ENCODE results near the gene AARS2. TPM values are rescaled to one million over a fixed set of nuclear protein-coding genes. Genes with fewer than 3 reads are reported as not detected.

The AARS2 gene
- total and polyA plus RNA-seq, 9 of the 15 experiments (the other 6 are each of a cell fraction or from before 2014, with no cell fraction given), result 0.97 to 34.0 (median 18.3) TPM

DNA sequence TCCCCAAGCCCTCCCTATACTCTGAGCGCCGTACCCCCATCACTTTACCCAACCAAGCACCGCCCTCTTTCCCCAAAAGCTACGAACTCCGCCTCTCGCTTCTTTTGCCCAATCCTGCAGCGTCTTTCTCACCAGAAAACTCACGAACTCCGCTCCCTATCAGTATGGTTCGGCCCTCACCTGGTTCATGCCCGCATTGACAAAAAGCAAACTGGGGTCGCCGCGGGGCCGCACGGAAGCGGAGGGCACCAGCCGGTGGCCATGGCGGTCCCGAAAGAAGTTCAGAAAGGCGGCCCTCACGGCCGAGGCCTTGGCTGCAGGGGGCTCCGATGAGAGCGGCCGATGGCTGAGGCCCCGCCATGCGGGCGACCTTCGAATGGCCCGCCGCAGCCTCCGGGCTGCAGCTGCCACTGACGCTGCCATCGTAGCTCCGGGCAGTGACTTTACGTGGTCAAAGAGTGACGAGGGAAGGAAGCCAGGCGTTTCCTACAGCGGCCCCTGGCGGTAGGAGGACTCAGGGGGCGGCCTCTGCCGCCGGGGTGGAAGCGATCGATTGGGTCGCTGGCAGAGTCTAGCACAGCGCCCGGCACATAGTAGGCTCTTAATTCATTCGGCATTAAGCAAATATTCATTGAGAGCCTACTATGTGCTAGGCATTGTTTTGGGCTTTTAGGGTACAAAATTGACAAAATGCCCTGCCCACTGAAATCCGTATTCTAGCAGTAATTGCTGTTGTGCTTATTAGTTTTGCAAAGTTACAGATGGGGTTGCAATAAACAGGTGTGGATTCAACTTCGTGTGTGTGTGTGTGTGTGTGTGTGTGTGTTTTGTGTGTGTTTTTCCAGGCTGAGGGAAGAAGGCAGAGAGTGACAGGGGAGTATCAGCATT is at the start of gene AARS2 (continued):
- TF ChIP-seq, protein P1, sequence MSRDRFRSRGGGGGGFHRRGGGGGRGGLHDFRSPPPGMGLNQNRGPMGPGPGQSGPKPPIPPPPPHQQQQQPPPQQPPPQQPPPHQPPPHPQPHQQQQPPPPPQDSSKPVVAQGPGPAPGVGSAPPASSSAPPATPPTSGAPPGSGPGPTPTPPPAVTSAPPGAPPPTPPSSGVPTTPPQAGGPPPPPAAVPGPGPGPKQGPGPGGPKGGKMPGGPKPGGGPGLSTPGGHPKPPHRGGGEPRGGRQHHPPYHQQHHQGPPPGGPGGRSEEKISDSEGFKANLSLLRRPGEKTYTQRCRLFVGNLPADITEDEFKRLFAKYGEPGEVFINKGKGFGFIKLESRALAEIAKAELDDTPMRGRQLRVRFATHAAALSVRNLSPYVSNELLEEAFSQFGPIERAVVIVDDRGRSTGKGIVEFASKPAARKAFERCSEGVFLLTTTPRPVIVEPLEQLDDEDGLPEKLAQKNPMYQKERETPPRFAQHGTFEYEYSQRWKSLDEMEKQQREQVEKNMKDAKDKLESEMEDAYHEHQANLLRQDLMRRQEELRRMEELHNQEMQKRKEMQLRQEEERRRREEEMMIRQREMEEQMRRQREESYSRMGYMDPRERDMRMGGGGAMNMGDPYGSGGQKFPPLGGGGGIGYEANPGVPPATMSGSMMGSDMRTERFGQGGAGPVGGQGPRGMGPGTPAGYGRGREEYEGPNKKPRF (IDR thresholded peaks at IDR 0.05; ENCODE audit: low read depth, low read length), result no peak
- no peak; a peak in 1 of 4 replicates for TF ChIP-seq SRF (CRISPR knock-in tag; IDR thresholded peaks at IDR 0.05)
- TF ChIP-seq SOX6 (IDR thresholded peaks at IDR 0.05), result peak; percentile 74
- no peak for TF ChIP-seq GABPB2 (CRISPR knock-in tag; conservative IDR thresholded peaks at IDR 0.05)
- peak; percentile 89; the same call in 1 of the 2 replicates for TF ChIP-seq MTA3 (IDR thresholded peaks at IDR 0.05; ENCODE audit: borderline replicate concordance)
- TF ChIP-seq, protein P2, sequence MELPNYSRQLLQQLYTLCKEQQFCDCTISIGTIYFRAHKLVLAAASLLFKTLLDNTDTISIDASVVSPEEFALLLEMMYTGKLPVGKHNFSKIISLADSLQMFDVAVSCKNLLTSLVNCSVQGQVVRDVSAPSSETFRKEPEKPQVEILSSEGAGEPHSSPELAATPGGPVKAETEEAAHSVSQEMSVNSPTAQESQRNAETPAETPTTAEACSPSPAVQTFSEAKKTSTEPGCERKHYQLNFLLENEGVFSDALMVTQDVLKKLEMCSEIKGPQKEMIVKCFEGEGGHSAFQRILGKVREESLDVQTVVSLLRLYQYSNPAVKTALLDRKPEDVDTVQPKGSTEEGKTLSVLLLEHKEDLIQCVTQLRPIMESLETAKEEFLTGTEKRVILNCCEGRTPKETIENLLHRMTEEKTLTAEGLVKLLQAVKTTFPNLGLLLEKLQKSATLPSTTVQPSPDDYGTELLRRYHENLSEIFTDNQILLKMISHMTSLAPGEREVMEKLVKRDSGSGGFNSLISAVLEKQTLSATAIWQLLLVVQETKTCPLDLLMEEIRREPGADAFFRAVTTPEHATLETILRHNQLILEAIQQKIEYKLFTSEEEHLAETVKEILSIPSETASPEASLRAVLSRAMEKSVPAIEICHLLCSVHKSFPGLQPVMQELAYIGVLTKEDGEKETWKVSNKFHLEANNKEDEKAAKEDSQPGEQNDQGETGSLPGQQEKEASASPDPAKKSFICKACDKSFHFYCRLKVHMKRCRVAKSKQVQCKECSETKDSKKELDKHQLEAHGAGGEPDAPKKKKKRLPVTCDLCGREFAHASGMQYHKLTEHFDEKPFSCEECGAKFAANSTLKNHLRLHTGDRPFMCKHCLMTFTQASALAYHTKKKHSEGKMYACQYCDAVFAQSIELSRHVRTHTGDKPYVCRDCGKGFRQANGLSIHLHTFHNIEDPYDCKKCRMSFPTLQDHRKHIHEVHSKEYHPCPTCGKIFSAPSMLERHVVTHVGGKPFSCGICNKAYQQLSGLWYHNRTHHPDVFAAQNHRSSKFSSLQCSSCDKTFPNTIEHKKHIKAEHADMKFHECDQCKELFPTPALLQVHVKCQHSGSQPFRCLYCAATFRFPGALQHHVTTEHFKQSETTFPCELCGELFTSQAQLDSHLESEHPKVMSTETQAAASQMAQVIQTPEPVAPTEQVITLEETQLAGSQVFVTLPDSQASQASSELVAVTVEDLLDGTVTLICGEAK (IDR thresholded peaks at IDR 0.05), result peak; percentile 59; the same call in 1 of the 2 replicates
- TF ChIP-seq, protein P2 (CRISPR knock-in tag; IDR thresholded peaks at IDR 0.05), result 0 out of 2 replicates have a peak, but pooled peaks have one; percentile 44
- no peak for TF ChIP-seq TCF7L2 (IDR thresholded peaks at IDR 0.05; ENCODE audit: low read depth, low read length)
- TF ChIP-seq SMAD4 (CRISPR knock-in tag; conservative IDR thresholded peaks at IDR 0.05), result peak; percentile 81; the same call in 1 of the 2 replicates
- TF ChIP-seq BRD9 (IDR thresholded peaks at IDR 0.05; ENCODE audit: low read depth, partially characterized antibody), result no peak
- TF ChIP-seq, protein P3, sequence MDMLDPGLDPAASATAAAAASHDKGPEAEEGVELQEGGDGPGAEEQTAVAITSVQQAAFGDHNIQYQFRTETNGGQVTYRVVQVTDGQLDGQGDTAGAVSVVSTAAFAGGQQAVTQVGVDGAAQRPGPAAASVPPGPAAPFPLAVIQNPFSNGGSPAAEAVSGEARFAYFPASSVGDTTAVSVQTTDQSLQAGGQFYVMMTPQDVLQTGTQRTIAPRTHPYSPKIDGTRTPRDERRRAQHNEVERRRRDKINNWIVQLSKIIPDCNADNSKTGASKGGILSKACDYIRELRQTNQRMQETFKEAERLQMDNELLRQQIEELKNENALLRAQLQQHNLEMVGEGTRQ (CRISPR knock-in tag; IDR thresholded peaks at IDR 0.05), result no peak
- no peak for TF ChIP-seq KLF6 (CRISPR knock-in tag; IDR thresholded peaks at IDR 0.05; ENCODE audit: borderline replicate concordance)
- TF ChIP-seq POLR2AphosphoS5 (IDR thresholded peaks at IDR 0.05; ENCODE audit: control insufficient read depth, insufficient read depth, low read depth, low read length), result peak; percentile 94
- peak; percentile 75 for TF ChIP-seq ATF1 (CRISPR knock-in tag; IDR thresholded peaks at IDR 0.05)
- TF ChIP-seq ATF1 (tag; IDR thresholded peaks at IDR 0.05), result peak; percentile 97
- TF ChIP-seq ZNF165 (CRISPR knock-in tag; IDR thresholded peaks at IDR 0.05; ENCODE audit: borderline replicate concordance), result no peak
